ENCODE data around the gene ANGEL1. TPM values are rescaled to one million over a fixed set of nuclear protein-coding genes. Genes with fewer than 3 reads are reported as not detected.

Gene ANGEL1
- total RNA-seq, 1 donor from 2014 or later, result 12.1 TPM

- intact Hi-C loops (cut with micrococcal nuclease), result no loop called here
Observed at GRCh38 chr14:76780360-76780759, 32.3 kb downstream of the ANGEL1 start.

DNA sequence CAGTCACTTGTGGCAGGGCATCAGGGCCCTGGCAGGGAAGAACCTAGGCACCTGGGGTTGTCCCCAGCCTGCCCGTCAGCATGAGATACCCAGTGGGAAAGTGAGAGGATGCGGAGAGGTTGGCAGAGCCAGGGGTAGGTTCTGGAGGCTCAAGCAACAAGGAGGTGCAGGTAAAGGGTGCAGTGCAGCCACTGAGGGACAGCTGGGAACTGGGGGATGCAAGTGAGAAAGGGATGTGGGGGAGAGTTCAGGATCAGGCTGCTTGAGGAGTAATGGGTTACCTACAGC is 32.7 kb downstream of the ANGEL1 start:
- intact Hi-C loops (cut with micrococcal nuclease), result no loop called here

DNA sequence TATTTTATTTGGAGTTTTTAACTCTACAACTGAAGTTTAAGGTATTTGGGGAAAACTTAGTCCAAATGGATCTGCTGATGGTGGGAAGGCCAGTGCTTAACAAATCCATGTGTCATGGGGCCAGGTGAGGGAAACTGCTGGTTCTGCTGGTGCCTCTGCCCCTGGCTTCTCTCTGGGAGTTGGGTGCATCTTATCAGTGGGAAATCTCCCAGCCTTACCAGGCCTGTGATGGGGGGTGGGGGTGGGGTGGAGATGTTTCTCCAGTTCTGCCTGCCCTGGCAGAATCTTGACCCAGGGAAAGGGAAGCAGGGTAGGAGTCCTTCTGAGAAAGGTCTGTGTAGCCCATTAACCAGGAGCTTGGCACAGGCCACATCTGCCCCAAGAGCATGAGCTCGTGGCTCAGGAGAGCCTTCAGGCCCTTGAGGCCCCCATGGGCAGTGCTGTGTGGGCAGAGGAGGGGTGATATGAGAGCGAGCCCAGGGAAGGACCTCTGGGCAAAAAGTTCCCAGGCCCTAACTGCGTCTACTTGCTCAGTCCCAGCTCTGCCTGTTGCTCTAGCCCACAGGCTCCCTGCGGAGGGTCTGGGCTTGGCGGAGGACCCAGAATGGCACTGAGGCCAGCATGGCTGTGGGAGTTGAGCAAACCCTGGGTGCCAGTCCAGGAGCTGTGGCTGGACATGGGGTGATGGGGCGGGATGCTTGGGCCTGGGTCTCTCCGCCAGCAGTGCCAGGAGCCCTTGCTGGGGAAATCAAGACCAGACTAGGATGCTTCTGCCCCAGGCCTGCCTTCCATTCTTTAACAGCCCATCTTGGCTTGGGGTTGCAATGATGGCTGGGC is 33.2 kb downstream of the ANGEL1 start:
- intact Hi-C loops (cut with micrococcal nuclease), result no loop called here

- intact Hi-C loops (cut with micrococcal nuclease), result no loop called here
Observed at GRCh38 chr14:76778546-76779215, 34.0 kb downstream of the ANGEL1 start.

DNA sequence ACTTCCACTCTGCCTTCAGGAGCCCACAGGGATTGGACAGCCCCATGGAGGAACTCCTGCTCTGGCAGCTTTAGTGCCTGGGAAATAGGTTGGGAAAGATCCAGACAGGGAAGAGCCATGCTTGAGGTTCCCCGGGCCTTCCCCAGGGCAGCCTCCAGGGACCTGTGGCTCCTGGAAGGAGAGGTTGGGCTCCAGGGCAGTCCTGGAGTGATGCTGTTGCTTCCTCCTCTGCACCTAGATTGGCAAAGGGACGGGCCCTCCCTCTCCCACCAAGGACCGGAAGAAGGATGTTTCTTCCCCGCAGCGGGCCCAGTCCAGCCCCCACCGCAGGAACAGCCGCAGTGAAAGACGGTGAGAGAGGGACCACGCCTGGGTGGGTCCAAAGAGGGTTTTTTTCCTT is 35.0 kb downstream of the ANGEL1 start:
- intact Hi-C loops (cut with micrococcal nuclease), result no loop called here

DNA sequence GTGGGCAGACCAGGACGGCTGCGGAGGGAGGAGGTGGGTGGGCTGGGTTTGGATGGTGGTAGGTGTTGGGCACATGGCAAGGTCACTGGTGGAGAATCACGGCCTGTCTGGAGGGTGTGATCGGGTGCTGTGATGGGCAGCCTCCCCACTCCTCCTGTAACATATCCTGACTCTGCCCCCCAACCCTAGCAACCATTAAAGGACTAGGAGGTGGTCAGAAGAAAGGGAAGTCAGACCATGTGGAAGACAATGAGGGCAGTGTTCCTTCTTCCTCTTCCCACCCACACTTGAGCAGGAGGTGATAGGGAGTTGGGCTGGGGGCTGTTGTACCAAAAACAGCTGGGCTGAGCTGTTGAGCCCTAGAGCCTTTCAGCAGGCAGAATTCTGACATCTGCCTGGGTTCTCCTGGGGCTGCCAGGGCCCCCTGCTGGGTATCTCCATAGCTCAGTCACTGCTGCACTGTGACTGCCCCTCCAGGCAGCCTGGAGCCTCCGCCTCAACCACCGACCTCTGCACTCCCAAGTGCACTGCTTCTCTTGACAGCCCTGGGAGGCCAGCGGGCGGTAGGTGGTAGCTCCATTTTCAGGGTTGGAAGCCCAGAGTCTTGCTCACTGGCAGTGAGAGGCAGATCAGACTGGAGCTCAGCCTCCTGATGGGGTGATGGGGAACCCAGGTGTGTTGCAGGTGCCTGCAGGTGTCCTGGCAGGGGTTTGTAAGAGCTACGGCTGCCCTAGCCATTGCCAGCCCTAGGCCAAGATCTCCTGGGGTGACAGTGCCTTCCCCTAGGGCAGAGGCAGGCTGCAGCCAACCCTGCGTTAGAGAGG is 36.0 kb downstream of the ANGEL1 start:
- intact Hi-C loops (cut with micrococcal nuclease), result no loop called here

GRCh38 chr14:76775695-76776427 is 36.8 kb downstream of the ANGEL1 start:
- intact Hi-C loops (cut with micrococcal nuclease), result no loop called here

- intact Hi-C loops (cut with micrococcal nuclease), result no loop called here
Observed at GRCh38 chr14:76774821-76775694, 37.6 kb downstream of the ANGEL1 start.

GRCh38 chr14:76773956-76774820 is 38.5 kb downstream of the ANGEL1 start:
- intact Hi-C loops (cut with micrococcal nuclease), result no loop called here

DNA sequence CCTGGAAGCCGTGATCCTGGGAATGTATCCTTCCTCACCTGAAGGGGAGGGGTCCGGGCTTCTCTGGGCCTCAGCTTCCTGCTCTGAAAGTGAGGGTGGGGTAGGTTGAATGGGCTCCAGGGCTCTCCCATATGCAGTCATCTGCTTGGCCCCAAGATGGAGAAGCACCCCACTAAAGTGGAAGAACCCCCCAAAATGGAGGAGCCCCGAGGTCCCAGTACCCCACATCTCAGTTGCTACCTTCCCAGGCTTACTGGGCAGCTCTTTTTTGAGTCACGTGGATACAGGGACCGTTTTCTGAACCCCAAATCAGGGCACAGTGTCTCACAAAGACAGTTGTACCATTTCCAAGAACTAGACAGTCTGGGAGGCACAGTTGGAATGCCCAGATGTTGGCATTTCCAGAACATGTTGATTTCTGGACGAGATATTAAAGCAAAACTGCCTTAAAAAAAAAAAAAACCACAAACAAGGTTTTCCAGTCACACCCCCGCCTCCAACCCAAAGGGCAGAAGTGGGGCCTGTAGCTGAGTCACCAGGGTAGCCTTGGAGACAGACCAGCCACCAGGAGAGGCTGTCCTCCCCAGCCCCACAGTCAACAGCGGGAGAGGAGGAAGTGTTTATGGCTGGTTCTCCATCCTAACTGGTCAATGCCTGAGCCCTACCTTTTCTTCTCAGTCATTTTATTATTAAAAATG is 39.3 kb downstream of the ANGEL1 start:
- intact Hi-C loops (cut with micrococcal nuclease), result no loop called here

DNA sequence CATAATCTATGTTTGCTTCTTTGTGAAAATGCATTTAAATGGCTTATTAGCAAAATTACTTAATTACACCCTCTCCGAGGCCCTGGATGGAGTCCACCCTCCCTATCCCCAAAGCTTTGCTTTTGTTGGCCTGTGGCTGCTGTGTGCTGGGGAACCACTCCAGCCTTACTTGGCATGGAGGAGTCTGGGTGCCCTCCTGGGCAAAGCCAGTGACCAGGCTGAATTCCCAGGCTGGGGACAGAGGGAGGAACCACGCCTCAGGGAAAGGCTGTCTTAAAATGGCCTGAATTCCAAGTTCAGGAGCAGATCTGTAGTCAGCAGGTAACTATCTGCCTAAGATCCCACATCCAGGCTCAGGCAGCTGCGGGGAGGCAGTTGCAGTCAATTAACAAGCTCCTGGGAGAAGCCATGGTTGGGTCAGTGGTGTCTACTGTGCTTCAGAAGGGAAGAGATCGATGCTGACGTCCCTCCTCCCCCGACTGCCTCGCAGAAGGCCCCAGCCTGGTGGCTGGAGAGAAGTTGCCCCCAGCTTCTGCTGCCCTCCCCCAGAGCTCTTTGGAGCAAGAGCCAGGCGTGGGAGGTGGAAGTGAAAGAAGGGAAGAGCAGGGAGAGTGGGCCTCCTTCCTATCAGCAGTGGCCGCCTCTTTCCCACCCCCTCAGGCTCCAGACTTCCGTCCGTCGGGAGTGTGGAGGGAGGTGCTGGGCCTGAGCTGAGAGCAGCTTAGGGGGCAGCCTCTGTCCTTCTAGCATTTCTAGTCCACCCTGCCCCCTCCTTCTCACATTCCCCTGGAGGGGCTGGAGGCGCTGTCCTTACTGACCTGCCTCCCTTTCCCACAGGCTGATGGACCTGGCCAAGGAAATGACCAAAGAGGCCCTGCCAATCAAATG is 40.1 kb downstream of the ANGEL1 start:
- intact Hi-C loops (cut with micrococcal nuclease), result no loop called here

- intact Hi-C loops (cut with micrococcal nuclease), result no loop called here
Observed at GRCh38 chr14:76771437-76771980, 41.2 kb downstream of the ANGEL1 start.

- intact Hi-C loops (cut with micrococcal nuclease), result no loop called here
Observed at GRCh38 chr14:76770521-76771436, 41.9 kb downstream of the ANGEL1 start.

GRCh38 chr14:76769636-76770292 is 42.9 kb downstream of the ANGEL1 start:
- intact Hi-C loops (cut with micrococcal nuclease), result no loop called here

GRCh38 chr14:76768671-76769500 is 43.8 kb downstream of the ANGEL1 start:
- intact Hi-C loops (cut with micrococcal nuclease), result loop anchor here (1.0 kb wide), 1 partner anchor 43 kb away; the partner anchor contains the start of gene ANGEL1

All from T-helper 2 cell treated with Interferon-gamma antibody and Interleukin-4, amounts not matched to agents 100 ng/mL and 5 ng/mL, for 36 hours (primary cell).